HG03457 (cell line): ENCODE data around the gene RBFOX1.

ENCODE experiments used
- ATAC-seq: cut with Tn5 transposase; IDR thresholded peaks from one replicate; pipeline ENCODE4 v1.9.1; 2021; ENCODE audit warnings: moderate number of reproducible peaks; ENCODE audit not compliant: unreplicated experiment

RBFOX1 gene

DNA sequence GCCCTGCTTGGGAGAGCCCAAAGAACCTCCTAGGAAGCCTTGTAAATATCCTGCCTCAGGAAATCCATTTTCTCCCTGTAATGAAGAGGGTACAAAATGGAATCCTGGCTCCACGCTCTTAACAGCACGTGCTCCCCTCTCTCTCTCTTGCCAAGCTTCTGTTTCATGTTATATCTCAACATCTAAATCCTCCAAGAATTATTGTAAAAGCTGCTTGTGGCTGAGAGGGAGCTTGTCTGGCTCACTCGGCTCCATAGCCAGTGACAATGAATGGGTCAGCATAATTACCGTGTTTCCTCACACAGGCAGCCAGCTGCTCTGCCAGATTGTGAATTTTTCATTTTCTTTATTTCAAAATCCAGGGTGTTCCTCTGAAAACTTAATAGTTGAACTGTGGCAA lies 317.8 kb downstream of the RBFOX1 start:
- no peak for ATAC-seq

DNA sequence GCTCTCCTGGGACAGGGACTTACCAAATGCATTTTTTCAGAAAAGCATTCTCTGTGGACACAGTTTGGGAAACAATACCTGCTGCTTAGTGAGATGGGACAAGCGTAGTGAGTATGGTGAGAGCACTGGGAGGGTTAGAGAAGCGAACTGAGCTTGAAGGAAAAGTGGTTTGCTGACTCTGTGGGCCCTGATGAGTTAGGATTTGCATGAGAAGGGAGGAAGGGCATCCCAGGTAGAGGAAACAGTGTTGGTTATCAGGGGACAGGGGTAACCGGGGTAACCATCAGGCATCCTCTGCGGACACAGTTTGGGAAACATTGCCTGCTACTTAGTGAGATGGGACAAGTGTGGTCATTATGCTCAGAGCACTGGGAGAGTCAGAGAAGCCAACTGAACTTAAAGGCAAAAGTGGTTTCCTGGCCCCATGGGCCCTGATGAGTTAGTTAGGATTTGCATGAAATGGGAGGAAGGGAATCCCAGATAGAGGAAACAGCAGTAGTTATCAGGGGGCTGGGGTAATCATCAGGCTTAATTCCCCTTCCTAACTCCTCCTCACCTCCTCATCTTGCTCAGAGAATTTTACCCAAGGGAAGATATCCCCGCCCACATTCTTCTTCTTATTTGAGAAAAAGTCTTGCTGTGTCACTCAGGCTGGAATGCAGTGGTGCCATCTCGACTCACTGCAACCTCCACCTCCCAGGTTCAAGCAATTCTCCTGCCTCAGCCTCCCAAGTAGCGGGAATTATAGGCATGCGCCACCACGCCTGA lies 319.3 kb downstream of the RBFOX1 start:
- ATAC-seq, result no peak

DNA sequence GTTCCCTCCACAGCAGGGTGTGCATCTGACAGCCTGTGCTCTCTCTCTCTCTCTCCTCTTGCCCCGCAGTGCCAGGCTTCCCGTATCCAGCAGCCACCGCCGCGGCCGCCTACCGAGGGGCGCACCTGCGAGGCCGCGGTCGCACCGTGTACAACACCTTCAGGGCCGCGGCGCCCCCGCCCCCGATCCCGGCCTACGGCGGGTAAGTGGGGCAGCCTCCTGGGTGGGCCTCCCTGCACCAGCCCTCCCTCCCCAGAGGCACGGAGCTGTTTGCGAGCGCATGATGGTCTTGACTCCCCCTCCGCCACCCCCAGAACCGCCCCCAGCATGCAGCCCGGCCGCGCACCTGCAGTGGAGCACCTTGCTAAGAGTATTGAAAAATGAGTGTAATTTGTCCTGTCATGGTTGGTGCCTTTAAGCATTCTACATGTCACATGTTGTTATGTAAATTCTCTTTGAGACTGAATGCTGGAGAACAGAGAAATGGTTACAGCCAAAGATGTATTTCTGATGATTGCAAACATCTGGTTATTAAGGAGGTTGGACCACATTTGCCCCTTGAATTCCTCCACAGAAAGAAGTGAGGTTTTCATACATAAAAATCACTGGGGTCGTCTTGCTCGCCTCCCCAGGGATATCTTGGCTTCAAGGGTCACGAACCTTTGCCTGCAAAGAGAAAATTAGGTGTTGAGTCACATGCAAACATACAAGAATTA lies 321.3 kb downstream of the RBFOX1 start:
- ATAC-seq, result no peak

DNA sequence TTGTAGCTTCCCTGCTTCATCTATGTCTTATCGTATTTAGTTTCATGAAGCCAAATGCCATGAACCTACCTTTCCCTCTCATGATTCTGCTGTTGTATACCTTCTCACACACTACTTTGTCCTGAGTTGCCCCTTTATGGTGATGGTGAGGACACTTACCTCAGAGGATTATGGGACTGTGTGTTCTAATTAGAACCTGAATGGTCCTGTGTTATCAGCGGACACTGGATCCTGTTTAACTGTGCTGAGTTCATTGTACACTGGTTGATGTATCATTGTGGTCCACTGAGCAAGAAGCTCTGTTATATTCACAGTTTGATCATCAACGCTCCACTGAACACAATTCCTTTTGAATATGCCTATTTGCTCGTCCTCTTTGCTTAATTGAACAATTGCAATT lies 343.0 kb downstream of the RBFOX1 start:
- no peak for ATAC-seq

DNA sequence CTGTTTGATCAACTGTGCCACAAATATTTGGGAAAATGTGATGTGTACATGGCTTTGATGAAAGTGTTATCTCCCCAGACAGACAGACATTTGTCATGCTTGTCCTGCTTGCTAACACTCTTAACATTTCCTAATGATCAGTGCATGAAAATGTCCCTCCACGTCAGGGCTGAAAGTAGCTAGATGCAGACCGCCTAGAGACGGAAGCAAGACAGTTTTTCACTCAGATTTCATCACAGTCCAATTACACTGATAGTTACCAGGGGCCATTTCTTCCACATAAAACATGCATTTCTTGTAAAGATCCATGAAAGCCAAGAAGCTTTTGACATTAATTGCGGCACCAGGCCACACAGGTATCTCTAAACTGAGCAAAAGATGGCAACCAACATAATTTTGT lies 347.7 kb downstream of the RBFOX1 start:
- no peak for ATAC-seq

DNA sequence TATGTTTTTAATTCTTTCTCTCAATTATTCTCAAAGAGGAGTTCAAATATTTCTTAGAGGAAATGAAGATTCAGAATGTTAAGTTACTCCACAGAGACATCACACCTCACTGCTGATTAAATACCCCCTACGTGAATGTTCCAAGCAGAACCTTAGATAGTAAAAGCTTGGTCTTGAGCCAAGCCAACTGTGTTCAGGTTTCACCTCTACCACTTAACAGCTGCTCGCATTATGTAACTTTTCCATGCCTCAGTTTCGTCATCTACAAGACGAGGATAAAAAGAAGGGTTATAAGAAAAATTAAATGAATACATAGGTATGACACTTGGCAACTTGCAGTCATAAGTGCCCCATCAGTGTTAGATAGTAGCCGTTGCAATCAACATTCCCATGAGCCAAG lies 356.2 kb downstream of the RBFOX1 start:
- ATAC-seq, result no peak

DNA sequence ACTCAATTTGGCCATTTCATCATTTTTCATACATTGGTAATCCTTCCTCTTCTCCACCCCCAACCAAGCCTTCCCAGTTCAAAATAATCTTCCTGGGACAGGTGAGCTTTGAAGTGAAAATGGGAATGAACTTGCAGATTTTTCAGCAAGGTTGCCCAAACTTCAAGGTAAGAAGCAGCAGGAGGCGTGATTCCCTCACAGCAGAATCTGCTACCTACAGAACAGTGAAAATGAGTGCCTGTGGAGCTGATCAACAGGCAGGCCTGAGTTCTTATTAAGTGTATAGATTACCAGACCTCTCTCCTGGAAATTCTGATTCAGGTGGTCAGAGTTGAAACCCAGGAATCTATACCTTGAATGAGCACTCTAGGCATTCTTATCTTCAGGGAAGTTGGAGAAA lies 356.6 kb downstream of the RBFOX1 start:
- ATAC-seq, result no peak

DNA sequence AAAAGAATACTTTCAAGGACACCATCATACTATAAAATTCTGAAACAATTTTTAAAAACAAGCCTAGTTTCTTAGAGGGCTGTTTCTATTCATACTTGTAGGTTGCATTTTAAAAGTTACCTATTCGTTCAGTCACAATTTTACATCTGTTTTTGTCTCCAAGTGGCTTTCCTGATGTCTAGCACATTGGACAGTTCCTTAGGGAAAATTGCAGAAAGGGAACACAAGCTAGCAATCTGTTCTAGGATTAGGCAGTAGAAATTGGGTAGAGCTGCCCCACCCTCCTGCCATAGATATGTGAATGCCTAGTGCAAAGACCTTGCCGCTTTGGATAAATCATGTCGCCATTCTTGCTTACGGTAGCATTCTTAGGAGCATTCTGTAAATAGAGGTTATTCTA lies 358.9 kb downstream of the RBFOX1 start:
- no peak for ATAC-seq

DNA sequence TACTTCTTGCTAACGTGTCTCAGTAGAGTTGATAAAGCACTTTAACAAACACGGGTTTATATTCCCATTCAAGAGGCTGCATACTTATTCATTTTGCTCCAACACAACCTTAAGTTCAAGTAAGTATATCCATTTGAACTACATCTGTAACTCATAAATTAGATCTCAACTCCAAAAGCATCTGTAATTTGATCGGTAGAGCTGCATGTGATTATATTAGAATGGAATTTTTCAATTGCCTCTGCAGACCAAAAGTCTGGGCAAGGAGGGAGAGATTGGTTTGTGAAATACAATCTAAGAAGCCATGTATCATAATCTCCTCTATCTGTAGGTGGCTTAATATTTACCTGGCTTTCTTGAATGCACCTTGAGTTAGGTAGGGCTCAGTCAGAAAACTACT lies 371.0 kb downstream of the RBFOX1 start:
- no peak for ATAC-seq

DNA sequence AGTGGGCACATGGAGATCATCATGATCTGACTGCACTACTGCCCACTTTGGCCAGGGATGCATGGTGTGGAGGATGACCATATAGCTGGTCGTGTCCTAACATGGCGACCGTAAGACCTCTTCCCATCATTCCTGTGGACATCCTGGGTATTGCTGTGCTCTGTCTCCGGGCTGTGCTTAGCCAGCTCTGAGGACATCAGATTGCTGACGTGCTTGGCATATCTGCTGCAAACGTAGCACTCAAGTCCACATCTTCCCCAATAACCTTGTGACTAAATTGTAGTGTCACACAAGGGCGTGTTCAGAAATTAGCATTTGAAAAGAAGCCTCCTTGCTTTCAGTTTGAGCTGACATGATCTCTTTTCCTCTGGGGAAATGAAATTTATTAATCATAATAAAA lies 373.2 kb downstream of the RBFOX1 start:
- no peak for ATAC-seq

DNA sequence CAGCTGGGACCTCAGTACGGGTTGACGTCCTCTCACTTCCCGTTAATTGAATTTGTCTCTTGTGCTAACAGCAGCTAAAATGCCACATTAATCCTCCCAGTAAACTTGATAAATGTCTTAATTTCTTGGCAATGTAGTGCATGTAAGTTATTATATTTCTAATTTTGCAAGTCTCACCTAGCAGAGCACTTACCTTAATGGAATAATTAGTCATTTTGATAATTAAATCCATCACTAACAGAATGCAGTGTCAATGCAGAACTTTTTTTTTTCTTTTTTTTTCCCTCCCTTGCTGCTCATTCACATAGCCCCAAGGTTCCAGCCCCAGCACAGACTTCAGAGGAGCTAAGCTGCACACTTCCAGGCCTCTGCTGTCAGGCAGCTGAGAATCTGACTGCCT lies 376.5 kb downstream of the RBFOX1 start:
- no peak for ATAC-seq

DNA sequence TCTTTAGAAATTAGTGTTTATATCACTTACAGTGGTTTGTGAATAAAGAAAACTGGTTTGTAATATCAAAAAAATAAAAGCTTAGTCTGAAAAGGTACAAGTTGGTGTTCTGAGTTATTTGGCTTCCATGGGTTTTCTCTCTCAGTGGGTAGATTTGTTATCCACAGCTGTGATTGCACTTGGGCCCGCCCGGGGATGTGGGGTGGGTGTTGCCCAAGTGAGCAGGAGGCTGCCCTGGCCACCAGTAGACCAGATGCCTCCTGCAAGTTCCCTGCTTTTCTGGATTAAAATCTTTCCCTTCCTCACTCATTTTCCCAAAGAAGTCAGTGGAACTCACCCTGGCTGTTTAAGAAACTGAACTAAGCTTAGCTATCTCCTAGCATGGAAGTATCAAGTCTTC lies 380.6 kb downstream of the RBFOX1 start:
- ATAC-seq, result no peak

DNA sequence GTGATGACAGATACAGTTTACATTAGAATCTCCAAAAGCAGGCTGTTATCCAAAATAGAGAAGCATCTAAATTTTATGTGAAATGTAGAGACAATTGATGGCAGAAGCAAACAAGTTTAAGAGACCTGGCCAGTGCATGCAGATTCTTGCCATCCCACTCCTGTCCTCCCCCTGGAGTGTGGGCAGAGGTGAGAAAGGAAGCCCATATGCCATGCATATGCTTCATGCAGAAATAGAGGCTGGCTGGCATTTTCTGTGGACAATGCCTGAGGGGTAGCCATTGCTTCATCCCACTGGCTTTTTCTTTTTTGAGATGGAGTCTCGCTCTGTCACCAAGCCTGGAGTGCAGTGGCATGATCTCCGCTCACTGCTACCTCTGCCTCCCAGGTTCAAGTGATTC lies 382.1 kb downstream of the RBFOX1 start:
- no peak for ATAC-seq

DNA sequence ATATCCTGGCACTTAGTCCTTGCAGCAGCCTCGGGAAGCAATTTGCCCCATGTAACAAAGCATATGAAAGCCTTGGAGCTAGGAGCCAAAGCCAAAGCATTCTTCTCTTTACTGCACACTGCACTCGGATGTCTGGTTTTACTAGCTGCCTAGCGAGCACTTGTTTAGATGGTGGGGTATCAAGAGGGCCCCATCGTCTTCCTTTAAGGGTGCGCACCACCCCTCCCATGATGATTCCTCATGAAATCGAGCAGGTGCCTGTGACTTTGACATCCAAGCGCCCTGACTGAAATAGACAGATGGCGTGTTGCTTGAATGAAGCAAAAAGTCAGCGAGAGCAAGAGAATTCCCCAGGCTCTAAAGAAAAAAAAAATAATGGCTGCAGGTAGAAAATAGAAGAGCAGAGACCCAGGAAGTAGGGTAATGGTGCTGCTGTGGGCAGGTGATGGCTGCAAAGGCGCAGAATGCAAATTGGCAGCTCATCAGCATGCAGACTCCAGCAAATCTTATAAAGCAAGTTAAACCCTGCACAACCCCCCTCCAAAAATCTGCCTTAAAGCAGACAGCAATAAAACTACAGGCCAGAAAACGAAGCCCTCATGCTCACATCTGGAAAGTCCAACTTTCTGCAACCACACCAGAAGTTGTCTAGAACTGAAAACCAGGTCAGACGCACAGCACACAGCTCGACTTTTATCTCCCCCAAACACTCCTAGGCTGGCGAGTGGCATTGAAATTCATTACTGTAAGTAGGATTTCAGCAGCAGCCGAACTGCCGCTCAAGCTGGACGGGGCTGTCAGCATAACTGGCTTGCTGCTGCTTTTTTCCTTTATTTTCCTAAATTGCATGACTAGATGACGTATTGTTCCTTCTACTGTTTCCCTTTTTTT lies 384.3 kb downstream of the RBFOX1 start:
- ATAC-seq, result no peak

DNA sequence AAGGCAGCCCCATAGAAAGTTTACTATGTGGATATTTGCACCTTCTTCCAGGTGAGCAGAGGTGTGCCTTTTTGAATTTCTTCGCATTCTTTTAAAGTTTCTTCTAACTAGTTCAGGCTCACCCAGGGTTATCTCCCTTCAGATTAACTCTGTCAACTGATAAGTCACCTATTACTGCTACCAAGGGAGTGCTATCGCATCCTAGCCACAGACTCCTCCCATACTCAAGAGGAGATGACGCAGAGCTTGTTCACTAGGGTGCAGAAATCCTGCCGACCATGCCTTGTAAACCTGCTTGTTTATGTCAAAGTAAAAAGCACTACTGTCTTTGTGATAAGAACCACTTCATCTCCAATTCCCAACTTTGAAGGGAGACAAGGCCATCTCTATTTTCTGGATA lies 390.1 kb downstream of the RBFOX1 start:
- no peak for ATAC-seq

DNA sequence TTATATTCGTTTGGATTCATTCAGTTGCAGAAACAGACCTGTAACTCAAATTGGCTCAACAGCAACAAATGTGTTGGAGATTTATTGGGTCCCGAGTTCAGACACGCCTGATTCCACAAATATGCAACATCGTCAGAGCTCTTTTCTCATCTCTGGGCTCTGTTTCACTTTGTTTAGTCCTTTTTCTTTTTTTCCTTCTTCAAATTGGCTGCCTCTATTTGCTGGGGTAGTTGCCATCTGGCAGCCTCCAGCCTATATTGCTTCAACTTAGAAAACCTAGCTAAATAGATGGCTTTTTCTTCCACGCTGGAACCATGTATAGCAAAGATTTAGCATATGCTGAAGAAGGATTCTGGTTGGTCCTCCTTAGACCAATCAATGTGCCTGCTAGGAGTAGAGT lies 398.5 kb downstream of the RBFOX1 start:
- no peak for ATAC-seq

DNA sequence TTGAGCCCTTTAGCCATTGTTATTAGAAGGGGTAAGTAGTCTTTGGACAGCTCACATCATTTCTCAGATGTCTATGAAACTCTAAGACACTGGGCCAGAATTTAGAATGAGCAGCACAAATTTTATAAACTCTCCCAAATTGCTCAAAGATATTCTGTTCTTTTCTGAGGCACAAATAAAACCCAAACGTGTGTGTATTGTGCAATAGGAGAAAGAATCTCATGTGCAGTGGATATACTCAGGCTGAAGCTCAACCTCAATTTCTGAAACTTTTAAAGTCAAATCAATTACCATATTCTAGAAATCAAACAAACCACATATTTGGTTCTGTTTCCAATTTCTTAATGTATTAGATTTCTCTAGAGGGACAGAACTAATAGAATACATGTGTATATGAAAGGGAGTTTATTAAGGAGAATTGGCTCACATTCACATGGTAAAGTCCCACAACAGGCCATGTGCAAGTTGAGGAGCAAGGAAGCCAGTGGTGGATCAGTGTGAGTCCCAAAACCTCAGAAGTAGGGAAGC lies 403.6 kb downstream of the RBFOX1 start:
- ATAC-seq, result no peak

DNA sequence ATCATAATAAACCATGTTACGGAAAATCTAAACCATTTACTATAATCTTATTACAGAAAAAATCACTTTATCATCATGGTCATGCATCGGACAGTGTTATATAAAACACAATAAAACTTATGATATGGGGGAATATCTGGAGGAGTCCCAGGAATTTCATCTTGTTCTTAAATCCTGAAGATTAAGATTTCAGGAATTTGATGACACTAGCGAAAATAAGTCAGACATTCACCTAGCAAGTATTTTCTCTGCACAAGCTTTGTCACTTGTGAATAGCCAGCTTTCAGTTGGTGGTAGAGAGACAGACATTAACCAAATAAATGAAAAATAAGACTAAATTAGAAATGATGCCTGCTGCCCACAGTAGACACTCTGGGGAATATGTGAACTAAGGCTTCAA lies 410.0 kb downstream of the RBFOX1 start:
- no peak for ATAC-seq

DNA sequence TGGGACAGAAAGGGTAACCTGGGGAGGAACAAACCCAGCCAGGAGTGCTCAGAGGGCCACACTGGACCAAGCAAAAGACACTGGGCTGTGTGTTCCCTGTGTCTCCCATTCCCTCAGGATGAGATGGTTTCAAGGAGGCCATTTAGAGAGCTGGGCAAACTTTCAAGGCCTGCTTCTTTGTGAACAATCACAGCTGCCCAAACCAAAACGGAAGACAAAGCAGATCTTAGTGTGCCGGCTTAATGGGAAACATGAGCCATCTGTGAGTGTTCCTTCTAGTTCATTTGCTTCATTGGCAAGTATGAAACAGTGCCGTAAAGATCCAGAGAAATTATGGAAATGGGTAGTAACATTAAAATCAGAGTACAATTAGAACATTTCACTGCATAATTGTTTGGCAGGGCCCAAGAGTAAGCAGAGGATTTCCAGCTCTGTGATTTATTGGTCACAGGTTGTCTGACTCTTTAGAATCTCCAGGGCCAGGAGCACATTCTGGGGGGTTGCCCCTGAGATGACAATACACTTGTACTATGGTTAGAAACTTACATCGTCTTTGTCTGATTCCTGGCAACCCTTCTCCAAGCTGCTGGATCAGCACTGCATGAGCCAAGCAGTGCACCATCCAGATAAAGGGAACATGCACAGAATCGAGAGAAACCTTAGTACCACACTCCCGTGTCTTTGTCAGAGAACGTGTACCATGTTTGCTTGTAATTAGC lies 412.1 kb downstream of the RBFOX1 start:
- no peak for ATAC-seq

DNA sequence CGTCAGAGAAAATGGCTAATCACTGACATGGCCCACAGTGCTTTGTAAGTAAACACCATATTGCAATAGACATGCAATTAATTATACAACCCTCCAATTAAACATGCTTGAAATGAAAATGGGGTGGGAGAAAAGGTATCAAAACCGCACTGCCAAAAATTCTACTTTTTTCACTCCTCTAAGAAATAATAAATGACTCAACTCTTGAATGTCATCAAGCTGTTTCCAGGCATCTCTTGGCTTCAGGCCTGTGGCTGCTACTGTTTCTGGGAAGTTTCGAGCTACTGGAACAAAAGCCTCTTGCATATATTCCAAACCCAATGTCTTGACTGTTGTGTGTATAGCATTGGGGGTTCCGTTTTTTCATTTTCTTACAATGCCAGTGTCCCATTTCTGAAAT lies 412.6 kb downstream of the RBFOX1 start:
- ATAC-seq, result no peak

DNA sequence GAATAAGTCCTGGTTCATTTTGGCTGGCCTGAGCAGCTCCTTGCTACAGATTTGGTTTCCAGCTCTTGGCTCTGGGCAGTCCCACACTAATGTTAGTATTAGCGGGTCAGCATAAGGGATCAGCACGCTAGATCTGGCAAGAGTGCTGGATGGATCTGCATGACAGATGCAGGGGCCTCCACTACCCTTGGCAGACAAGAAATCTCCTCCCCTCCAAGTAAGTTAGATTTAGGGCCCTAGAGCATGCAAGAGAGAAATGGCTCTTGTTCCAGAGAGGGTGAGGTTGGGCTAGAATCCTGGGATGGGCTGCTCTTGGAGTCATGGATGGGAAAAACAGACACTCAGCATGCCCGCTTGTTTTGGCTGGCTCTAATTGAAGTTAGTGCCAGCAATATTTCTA lies 414.3 kb downstream of the RBFOX1 start:
- no peak for ATAC-seq
